WTC11 (cell line): Measurements from ENCODE around the gene C1orf159.

Source experiments
- CREM ChIP-seq: sonication (generic); formaldehyde crosslinking; IDR thresholded peaks from 2 replicates; pipeline ENCODE4 v1.8.1; 2022; ENCODE audit warnings: mild to moderate bottlenecking, missing genetic modification reagents, moderate library complexity
- IRF2 ChIP-seq: sonication (generic); formaldehyde crosslinking; IDR thresholded peaks from 2 replicates; pipeline ENCODE4 v1.8.0; 2022; ENCODE audit warnings: low read depth, missing genetic modification reagents, borderline replicate concordance
- NR1H2 ChIP-seq: sonication (generic); formaldehyde crosslinking; IDR thresholded peaks from 2 replicates; pipeline ENCODE4 v1.9.0; 2021; ENCODE audit warnings: mild to moderate bottlenecking, moderate library complexity, missing genetic modification reagents
- PRRX2 ChIP-seq: fragments of 250-450 bp; sonication (Bioruptor Pico); IDR thresholded peaks from 2 replicates; pipeline ENCODE4 v1.8.0; 2021; ENCODE audit warnings: mild to moderate bottlenecking
- ZNF121 ChIP-seq: sonication (generic); formaldehyde crosslinking; IDR thresholded peaks from 2 replicates; pipeline ENCODE4 v1.8.0; 2023; ENCODE audit warnings: missing genetic modification reagents
- TF ChIP-seq, protein P1 (sequence below): sonication (generic); formaldehyde crosslinking; IDR thresholded peaks from 2 replicates; pipeline ENCODE4 v1.8.1; 2023; ENCODE audit warnings: mild to moderate bottlenecking, missing genetic modification reagents, moderate library complexity
- TF ChIP-seq, protein P2 (sequence below): sonication (generic); formaldehyde crosslinking; IDR thresholded peaks from 2 replicates; pipeline ENCODE4 v1.8.0; 2022; ENCODE audit warnings: mild to moderate bottlenecking, missing genetic modification reagents
- TF ChIP-seq, protein P3 (sequence below): fragments of 200-600 bp; IDR thresholded peaks from 2 replicates; pipeline ENCODE4 v1.8.0; 2022; ENCODE audit warnings: antibody characterized with exemption
- TF ChIP-seq, protein P4 (sequence below): sonication (generic); formaldehyde crosslinking; conservative IDR thresholded peaks from 2 replicates; pipeline ENCODE4 v1.8.1; 2022; ENCODE audit warnings: mild to moderate bottlenecking, missing genetic modification reagents
- TF ChIP-seq, protein P5 (sequence below): sonication (generic); formaldehyde crosslinking; IDR thresholded peaks from 2 replicates; pipeline ENCODE4 v1.8.1; 2022; ENCODE audit warnings: low read depth, missing genetic modification reagents, borderline replicate concordance

DNA sequence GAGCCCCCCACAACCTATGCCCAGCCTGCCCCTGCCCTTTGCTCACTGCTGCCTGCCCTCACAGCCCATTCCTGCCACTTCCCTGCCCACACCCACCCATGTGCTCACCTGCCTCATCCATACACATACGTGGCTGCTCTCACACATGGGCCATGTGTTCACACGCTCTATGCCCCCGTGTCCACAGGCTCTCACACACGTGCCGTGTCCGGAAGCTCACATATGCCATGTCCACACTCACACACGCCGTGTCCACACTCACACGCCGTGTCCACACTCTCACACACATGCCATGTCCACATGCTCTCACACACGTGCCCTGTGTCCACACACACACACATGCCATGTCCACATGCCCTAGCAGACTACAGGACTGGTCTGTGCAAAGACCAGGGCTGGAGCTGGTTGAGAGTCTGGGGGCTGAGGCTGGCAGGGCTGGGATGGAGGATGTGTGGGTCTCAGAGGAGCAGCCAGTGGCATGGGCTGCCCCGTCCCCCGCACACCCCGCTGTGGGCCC, 41.2 kb downstream of the C1orf159 start:
- TF ChIP-seq, protein P1, sequence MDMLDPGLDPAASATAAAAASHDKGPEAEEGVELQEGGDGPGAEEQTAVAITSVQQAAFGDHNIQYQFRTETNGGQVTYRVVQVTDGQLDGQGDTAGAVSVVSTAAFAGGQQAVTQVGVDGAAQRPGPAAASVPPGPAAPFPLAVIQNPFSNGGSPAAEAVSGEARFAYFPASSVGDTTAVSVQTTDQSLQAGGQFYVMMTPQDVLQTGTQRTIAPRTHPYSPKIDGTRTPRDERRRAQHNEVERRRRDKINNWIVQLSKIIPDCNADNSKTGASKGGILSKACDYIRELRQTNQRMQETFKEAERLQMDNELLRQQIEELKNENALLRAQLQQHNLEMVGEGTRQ (CRISPR knock-in tag): no peak
- TF ChIP-seq, protein P2, sequence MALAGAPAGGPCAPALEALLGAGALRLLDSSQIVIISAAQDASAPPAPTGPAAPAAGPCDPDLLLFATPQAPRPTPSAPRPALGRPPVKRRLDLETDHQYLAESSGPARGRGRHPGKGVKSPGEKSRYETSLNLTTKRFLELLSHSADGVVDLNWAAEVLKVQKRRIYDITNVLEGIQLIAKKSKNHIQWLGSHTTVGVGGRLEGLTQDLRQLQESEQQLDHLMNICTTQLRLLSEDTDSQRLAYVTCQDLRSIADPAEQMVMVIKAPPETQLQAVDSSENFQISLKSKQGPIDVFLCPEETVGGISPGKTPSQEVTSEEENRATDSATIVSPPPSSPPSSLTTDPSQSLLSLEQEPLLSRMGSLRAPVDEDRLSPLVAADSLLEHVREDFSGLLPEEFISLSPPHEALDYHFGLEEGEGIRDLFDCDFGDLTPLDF (CRISPR knock-in tag): no peak
- TF ChIP-seq IRF2 (CRISPR knock-in tag) (no peak), ZNF121 (no peak), NR1H2 (CRISPR knock-in tag) (no peak), CREM (CRISPR knock-in tag) (no peak), PRRX2 (CRISPR knock-in tag) (no peak)
- TF ChIP-seq, protein P3, sequence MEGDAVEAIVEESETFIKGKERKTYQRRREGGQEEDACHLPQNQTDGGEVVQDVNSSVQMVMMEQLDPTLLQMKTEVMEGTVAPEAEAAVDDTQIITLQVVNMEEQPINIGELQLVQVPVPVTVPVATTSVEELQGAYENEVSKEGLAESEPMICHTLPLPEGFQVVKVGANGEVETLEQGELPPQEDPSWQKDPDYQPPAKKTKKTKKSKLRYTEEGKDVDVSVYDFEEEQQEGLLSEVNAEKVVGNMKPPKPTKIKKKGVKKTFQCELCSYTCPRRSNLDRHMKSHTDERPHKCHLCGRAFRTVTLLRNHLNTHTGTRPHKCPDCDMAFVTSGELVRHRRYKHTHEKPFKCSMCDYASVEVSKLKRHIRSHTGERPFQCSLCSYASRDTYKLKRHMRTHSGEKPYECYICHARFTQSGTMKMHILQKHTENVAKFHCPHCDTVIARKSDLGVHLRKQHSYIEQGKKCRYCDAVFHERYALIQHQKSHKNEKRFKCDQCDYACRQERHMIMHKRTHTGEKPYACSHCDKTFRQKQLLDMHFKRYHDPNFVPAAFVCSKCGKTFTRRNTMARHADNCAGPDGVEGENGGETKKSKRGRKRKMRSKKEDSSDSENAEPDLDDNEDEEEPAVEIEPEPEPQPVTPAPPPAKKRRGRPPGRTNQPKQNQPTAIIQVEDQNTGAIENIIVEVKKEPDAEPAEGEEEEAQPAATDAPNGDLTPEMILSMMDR: no peak
- TF ChIP-seq, protein P4, sequence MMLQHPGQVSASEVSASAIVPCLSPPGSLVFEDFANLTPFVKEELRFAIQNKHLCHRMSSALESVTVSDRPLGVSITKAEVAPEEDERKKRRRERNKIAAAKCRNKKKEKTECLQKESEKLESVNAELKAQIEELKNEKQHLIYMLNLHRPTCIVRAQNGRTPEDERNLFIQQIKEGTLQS (CRISPR knock-in tag): no peak
- TF ChIP-seq, protein P5, sequence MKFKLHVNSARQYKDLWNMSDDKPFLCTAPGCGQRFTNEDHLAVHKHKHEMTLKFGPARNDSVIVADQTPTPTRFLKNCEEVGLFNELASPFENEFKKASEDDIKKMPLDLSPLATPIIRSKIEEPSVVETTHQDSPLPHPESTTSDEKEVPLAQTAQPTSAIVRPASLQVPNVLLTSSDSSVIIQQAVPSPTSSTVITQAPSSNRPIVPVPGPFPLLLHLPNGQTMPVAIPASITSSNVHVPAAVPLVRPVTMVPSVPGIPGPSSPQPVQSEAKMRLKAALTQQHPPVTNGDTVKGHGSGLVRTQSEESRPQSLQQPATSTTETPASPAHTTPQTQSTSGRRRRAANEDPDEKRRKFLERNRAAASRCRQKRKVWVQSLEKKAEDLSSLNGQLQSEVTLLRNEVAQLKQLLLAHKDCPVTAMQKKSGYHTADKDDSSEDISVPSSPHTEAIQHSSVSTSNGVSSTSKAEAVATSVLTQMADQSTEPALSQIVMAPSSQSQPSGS: no peak
